Stimulated activated naive CD4-positive, alpha-beta T cell (primary cell): ENCODE measurements around the gene RNF38.
A peak's percentile ranks its signal among the peaks of the same experiment; 100 is the strongest.
"Not testable (repeated sequence)": the region's sequence is repeated elsewhere in the genome, so short reads cannot be mapped to it uniquely, and the experiment has no call there.

Source experiments
- DNase-seq, 6 experiments: peaks; one replicate each; lab custom pipeline; 2025; lab: John Stamatoyannopoulos, UW

Gene RNF38

DNA sequence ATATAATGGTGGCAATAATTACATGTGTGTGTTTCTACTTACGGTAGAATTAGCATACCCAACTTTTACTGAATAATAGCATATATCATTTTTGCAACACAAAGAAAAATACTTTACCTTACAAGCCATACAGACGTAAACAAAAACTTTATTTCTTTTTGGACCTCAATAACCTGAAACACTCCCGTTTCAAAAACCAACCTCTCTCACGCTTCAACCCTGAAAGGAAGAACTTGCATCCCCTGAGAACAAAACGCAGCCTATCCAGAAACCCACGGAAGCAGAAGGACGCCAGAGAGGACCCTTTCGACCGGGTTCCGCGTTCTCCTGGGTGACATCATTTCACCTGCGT is at the start of gene RNF38:
Gene RNF38 (minus strand): TSS at position 290 of the 352 bp plus-strand sequence. CDS start 161 bp downstream, at position 129.
- DNase-seq = peak in 2 of 6 experiments; percentile 40 to 75

DNA sequence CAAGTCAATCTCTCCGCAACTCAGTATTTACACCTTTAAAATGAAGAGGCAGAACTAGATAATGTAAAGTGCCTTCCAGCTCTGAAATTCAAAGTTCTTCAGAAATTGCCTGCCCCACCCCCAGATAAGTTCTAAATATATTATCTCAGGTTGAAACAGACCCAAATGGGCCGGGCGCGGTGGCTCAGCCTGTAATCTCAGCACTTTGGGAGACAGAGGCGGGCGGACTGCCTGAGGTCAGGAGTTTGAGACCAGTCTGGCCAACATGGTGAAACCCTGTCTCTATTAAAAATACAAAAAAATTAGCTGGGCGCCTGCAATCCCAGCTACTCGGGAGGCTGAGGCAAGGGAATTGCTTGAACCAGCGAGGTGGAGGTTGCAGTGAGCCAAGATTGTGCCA is 48.5 kb upstream of the RNF38 start:
- not testable (repeated sequence) for DNase-seq

DNA sequence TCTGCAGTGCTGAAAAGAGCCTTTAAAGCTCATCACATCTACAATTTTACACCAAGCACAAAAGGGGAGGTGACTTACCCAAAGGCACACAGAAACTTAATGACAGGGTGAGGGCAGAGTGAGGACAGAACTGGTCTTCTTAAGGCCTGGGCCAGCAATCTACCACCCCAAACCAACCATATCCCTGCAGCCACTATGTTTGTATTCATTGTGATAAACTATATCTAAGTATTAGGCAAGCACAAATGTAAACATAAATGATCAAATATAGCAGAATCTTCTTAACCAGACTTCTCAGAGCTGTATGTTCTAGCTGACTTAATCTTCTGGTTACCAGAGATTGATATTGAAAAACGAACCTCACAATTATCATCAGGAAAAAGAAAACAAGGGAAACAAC is 47.9 kb upstream of the RNF38 start:
- no peak for DNase-seq

DNA sequence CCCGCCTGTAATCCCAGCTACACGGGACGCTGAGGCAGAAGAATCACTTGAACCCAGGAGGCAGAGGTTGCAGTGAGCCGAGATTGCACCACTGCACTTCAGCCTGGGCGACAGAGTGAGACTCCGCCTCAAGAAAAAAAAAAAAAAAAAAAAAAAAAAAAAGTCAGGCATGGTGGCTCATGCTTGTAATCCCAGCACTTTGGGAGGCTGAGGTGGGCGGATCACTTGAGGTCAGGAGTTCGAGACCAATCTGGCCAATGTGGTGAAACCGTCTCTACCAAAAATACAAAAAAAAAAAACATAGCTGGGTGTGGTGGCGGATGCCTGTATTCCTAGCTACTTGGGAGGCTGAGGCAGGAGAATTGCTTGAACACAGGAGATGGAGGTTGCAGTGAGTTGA is 46.6 kb upstream of the RNF38 start:
- DNase-seq = not testable (repeated sequence)

DNA sequence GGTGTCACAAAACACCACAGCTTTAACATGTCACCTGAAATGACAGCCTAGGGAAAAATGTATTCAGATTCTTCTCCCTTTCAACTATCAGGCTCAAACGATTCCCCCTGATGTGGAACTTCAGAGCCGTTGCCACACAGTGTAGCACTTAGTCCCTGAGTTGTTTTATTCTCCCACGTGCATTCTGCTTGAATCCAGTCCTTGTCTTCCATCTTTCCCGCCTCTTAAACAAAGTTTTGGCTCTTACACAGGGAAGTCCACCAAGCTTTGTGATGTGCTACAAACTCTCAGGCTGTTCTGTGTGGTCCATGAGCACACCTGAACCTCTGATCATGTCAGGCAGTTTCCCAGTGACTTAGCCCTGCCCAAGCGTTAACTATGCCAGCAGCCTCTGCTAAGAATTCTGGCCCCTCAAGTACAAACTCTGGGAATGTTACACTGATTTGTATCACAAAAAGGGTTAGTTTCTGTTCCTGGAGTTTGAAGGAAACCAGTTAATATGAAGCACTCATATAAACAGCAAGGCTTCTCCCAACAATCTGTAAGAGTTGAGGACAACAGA is 45.8 kb upstream of the RNF38 start:
- DNase-seq = no peak

DNA sequence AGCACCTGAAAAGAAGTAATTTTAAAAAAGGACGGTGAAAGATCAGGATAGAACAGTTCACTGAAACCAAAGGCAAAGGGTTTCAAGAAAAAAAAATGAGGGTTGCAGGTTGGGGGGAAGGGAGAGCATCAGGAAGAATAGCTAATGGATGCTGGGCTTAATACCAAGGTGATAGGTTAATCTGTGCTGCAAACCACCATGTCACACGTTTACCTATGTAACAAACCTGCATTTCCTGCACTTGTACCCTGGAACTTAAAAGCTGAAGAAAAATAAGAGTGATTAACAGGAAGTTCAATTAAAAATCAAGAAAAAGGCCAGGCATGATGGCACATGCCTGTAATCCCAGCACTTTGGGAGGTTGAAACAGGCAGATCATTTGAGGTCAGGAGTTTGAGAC is 44.1 kb upstream of the RNF38 start:
- no peak for DNase-seq

DNA sequence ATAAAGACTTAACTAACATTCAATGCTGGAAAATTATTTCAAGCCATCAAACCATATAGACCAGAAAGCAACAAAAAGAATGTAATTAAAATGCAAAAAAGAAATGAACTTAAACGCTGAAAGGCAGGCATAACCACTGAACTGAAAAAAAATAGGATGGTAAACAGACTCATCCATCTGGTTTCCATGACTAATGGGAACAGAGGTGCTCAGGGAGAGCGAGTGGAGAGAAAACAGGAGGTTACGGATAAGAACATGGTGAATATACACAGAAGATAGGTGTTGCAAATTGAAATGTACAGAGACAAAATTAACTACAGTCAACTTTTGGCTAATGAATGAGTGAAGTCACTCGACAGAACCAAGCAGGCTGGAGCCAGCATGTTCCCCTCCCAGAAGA is 43.5 kb upstream of the RNF38 start:
- DNase-seq = no peak

DNA sequence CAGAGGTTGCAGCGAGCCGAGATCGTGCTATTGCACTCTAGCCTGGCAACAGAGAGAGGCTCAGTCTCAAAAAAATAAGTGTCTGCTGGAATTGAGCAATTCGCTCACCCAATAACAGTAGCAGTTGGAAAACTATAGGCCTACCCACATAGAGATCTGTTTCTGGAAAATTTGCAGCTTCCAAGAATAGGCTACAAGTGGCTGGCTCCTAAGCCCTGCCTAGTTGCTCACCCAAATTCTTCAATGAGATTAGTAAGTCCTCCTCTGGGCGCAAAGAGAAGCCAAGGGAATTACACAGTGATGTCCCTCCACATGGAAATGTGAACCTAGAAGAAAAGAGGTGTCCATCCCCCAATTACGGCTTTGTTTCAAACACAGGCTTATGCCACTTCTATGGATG is 42.6 kb upstream of the RNF38 start:
- DNase-seq = no peak

DNA sequence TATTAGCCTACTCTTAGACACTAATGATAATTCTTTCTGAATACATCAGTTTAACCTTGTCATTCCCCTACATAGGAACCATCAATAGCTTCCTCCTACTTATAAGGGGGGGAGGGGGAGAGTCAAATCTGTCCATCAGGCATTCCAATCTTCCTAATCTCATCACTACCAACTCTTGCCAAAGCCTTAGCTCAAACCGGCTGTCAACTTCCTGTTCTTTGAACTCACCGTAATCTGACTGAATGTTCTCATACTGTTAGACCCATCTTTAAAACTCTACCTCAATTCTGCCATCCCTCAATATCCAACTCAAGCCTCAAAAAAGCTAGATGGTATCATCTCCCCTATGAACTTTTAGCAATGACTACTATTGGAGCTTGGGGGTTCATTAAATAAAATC is 41.9 kb upstream of the RNF38 start:
- DNase-seq = peak in 3 of 6 experiments; percentile 4 to 14 (median 5)

DNA sequence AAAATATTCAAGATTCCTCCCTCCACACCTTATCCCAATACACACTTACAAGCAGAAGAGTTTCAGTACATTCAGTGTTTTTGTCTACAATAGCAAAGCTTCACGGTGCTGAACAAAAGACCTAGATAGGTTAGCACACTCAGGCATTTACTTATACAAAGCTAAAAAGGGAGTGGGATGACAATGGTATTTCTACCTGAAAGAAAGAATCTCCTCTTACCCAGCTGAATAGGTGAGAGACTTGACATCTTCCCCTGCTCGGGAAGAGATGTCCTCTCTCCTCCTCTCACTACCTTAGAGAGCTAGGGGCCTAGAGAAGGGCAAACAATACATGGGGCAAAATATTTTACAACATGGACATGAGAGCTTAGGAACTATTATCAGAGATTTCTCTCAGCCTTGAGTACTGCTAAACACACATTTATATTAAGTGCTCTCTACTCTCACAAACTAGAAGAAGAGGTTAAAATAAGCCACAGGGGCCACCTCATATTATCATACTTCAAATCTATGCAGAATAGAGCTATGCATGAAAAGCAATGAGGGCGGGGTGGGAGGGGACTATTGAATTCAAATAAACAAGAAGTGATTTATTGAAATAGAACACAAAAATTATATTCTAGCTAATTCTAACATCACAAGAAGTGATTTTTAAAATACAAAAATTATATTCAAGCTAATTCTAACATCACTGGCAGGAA is 38.6 kb upstream of the RNF38 start:
- no peak for DNase-seq

DNA sequence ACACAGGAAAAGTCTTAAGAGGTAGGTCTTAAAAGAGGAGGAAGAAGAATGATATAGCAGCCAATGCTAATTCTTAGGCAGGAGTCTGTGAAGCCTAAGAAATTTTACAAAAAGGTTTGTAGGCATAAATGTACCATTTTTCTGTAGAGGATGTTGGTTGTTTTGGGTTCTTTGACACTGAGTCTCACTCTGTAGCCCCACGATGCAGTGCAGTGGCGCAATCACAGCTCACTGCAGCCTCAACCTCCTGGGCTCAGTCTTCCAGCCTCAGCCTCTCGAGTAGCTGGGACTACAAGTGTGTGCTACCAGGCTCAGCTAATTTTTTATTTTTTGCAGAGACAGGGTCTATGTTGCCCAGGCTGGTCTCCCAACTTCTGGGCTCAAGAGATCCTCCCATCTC is 37.7 kb upstream of the RNF38 start:
- no peak for DNase-seq

DNA sequence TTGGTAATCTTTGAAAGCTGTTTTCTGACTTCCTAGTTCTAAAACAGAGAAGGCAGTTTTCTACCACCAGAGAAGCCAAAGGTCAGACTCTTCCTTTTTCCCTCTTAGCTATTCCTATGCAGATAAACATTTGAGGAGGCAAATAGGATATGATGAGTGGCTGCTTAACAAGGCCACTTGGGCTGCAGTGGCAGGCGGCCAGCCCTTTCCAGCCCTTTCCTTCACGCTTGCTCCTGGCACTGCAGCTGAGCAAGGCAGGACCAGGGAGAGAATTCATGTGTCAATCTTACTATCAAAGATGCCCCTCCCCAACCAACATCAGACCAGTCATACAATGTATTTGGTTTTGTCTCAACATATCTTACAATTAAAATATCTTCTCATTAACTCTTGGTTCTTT is 36.8 kb upstream of the RNF38 start:
- no peak for DNase-seq

DNA sequence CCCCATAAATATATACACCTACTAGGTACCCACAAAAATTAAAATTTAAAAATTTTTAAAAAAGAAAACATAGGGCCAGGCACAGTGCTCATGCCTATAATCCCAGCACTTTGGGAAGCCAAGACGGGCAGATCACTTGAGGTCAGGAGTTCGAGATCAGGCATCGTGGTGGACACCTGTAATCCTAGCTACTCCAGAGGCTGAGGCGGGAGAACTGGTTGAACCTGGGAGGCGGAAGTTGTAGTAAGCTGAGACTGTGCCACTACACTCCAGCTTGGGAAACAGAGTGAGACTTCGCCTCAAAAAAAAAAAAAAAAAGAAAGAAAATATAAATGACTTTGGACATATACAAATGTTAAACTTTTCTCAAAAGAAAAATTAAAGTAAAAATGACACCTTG is 33.3 kb upstream of the RNF38 start:
- no peak for DNase-seq

DNA sequence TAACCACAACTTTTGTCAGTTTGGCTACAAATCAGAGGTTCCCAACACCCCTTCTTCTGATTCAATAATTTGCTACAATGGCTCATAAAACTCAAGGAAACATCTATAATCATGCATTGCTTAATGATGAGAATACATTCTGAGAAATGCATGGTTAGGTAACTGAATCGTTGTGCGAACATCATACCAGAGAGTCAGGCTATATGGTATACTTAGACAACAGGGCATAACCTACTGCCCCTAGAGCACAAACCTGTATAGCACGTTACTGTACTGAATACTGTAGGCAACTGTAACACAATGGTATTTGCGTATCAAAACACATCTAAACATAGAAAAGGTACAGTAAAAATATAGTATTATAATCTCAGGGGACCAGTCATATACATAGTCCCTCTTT is 31.0 kb upstream of the RNF38 start:
- no peak for DNase-seq

DNA sequence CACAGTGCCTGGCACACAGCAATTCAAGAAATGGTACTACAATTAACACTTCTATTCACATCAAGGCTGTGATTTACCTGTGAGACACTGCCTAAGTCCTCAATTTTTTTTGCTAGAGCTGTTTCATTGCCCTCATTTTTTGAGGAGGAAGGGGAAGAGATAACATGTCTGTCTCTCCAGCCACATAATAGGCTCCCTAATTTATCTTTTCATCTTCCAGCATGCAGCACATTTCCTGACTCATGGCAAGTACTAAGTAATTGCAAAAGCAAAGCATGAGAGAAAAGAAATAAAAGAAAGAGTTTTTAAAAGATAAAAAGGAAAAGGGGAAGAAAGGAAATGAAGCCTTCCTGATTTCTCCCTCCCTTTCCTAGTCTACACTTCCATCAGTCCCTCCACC is 26.9 kb upstream of the RNF38 start:
- DNase-seq = no peak

DNA sequence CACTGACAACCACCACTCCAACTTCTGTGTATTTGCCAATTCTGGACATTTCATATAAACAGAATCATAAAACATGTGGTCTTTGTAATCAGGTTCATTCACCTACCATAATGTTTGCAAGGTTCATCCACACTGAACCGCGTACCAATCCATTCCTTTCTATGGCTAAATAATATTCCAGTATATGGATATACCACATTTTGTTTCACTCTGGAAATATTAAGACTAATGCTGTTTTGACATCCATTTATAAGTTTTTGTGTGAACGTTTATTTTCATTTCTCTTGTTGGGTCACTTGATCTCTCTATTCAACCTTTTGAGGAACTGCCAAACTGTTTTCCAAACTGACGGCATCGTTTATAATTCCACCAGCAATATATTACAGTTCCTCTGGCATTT is 26.3 kb upstream of the RNF38 start:
- no peak for DNase-seq

DNA sequence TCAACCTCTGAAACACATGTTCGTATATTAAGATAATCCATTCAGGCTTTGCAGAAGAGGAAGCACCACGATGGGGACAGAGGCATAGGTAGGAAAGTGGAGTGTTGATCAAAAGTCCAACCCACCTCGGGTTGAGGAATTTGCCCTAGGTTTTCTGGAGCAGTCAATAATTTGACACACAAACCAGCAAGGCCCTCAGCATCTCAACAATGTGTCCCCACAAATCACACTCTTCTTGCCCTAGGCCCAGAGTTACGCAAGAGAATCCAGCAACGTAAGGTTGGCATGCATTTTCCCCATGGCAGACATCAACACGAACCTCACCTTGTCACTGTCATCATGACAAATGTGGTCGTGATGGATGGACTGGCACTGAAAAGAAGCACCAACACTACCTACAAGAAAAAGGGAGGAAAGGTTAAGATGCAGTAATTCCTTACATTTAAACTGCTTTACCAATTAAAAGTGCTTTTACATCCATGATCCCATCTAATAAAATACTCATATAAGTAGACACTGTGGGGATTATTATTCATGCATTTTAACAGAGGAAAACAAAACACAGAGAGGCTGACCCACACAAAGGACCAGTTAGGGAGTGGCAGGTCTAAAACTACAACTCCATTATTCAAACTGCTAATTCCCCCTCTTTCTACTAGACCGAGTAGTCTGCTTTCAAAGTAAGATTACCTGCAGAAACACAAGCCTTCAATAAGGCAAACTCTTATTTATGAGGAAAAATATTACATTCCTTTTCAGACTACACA is 24.4 kb upstream of the RNF38 start:
- no peak for DNase-seq

DNA sequence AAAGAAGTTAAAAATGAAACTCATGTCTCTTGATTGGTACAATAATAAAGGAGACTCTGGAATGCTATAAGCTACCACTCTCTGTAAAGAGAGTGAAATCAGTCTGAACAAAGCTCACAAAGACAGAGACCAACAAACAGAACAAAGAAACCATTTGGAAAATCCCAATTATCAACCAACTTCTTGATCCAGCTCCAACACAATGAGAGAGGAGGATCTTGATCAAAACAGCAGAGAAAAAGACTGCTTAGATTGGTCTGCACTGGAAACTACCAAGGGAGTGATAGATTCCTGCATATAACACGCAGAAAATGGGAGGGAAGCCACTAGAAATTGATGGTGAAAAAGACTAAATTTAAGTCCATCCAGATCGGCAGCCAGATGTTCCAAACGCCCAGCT is 23.1 kb upstream of the RNF38 start:
- DNase-seq = no peak

DNA sequence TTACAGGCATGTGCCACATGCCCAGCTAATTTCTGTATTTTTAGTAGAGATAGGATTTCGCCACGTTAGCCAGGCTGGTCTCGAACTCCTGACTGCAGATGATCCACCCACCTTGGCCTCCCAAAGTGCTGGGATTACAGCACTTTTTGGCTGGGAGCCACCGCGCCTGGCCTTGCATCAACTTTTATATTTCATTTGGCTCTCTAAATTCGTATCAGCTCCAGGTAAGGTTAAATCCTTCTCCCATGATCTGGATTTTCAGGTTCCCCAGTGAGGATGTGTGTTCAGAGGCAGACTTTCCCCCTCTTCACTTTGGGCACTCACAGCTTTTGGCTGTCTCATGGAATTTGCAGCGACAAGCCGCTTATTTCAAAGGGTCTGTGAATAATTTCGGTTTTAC is 16.8 kb upstream of the RNF38 start:
- DNase-seq = no peak

DNA sequence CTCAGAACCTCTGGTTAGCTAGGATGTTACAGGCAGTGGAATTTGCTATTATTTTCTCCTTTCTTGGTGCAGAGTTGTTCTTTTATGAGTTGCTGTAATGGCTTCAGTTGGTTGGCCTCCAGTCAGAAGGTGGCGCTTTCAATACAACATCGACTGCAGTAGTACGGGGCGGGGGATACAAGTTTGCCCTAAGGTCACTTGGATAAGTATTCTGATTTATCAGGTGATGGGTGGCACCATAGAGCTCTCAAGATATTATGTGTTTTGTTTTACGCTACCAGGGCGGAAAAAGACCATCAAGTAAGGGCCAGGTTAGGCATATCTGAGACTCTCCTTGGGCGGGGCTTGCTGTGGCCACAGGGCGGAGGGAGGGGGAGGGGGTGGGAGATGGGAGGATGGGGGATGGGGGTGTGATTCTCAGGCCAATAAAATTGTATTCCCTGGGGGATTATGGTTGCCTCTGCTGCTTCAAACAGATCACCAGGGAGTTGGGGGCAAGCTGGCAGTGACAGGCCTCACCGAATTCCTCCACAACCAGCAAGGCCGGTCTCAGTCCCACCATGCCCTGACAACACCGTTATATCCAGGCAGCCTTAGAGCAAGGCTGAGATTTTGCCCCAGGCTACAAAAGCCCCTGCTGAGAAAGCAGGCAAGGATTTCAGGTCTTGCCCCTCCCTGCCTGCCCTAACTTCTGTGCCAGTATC is 15.9 kb upstream of the RNF38 start:
- no peak for DNase-seq

DNA sequence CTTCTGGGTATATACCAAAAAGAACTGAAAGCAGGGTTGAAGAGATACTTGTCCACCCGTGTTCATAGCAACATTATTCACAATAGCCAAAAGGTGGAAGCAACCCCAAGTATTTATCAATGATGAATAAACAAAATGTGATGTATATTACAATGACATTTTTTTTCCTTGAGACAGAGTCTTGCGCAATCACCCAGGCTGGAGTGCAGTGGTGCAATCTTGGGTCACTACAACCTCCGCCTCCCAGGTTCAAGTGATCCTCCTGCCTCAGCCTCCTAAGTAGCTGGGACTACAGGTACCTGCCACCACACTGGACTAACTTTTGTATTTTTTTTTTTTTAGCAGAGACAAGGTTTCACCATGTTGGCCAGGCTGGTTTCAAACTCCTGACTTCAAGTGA is 11.3 kb upstream of the RNF38 start:
- not testable (repeated sequence) for DNase-seq

DNA sequence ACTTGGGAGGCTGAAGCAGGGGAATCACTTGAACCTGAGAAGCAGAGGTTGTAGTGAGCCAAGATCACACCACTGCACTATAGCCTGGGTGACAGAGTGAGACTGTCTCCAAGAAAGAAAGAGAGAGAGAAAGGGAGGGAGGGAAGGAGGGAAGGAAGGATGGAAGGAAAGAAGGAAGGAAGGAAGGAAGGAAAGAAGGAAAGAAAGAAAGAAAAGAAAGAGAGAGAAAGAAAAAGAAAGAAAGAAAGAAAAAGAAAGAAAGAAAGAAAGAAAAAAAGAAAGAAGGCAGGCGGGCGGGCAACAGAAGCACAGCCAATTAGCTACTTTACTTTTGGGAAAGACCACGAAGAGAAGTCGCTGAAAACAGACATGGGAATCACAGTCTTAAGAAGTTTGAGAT is 9.0 kb upstream of the RNF38 start:
- DNase-seq = not testable (repeated sequence)
